HFFc6 (cell line): Measurements from ENCODE around the gene TIGD4. TPM values are rescaled to one million over a fixed set of nuclear protein-coding genes. Genes with fewer than 3 reads are reported as not detected.
A peak's percentile ranks its signal among the peaks of the same experiment; 100 is the strongest.

ENCODE experiments used
- DNase-seq: peaks from one replicate; pipeline ENCODE4 v3.0.0-alpha.2; 2018
- H3K27ac Mint-ChIP-seq: 2 replicates; pipeline ENCODE4 v1.8.0; 2020; ENCODE audit warnings: mild to moderate bottlenecking, mixed read lengths
- H3K27me3 Mint-ChIP-seq: 2 replicates; pipeline ENCODE4 v1.8.0; 2021; ENCODE audit warnings: mild to moderate bottlenecking, moderate library complexity, mixed read lengths; ENCODE audit not compliant: insufficient read depth
- H3K36me3 Mint-ChIP-seq: 2 replicates; pipeline ENCODE4 v1.8.0; 2021; ENCODE audit warnings: low read depth, mixed read lengths
- H3K4me1 Mint-ChIP-seq: 2 replicates; pipeline ENCODE4 v1.8.0; 2020; ENCODE audit warnings: low read depth, mixed read lengths
- H3K4me3 Mint-ChIP-seq: 2 replicates; pipeline ENCODE4 v1.8.0; 2020; ENCODE audit warnings: mild to moderate bottlenecking, moderate library complexity, mixed read lengths
- H3K9me3 Mint-ChIP-seq: 2 replicates; pipeline ENCODE4 v1.8.0; 2020; ENCODE audit warnings: mild to moderate bottlenecking, mixed read lengths
- total RNA-seq, 6 experiments: library from RNA; stranded (reverse); fragmentation: NEBNext Ultra II Directional; extraction: Animal tissue kit (Norgen Biotek cat#: 25700); gene quantifications; 2 replicates in 1 of 6; 3 replicates in 5 of 6; pipeline ENCODE4 v1.2.3, GENCODE V29; 2021
- TF ChIP-seq, protein P1 (sequence below): fragments of 200-600 bp; sonication (generic); IDR thresholded peaks from 2 replicates; pipeline ENCODE4 v1.5.0; 2021; ENCODE audit warnings: antibody characterized with exemption, mild to moderate bottlenecking

The TIGD4 gene
- total RNA-seq, 6 experiments from 2014 or later, result 0.07 to 0.08 TPM; not detected in 4

DNA sequence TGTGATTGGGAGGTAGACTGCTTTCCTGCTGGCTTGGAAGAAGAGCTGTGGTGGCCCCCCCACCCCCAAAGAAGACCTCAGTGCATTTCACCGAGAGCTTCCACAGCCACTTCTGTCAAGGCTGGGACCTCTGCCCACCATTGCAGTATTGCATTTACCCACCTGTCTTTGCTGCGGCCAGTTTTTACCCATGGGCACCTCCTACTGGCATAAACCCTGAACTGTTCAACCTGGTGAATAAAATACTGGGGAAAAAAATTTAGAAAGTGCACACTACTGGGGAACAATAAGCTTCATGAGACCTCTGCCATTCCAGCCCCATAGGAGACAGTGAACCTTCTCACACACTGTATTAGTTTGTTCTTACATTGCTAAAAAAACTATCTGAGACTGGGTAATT lies 40.5 kb upstream of the TIGD4 start:
- no peaks in the 10 kb centered on the region; the same call in none of the 2 replicates for H3K27me3 Mint-ChIP-seq
- peaks cover 9% of the 10 kb centered on the region for H3K9me3 Mint-ChIP-seq
- H3K4me1 Mint-ChIP-seq, result peaks cover 17% of the 10 kb centered on the region
- no peak overlapping the region for H3K27ac Mint-ChIP-seq
- peaks cover 51% of the 10 kb centered on the region for H3K36me3 Mint-ChIP-seq
- H3K4me3 Mint-ChIP-seq, result no peak overlapping the region
- TF ChIP-seq, protein P1, sequence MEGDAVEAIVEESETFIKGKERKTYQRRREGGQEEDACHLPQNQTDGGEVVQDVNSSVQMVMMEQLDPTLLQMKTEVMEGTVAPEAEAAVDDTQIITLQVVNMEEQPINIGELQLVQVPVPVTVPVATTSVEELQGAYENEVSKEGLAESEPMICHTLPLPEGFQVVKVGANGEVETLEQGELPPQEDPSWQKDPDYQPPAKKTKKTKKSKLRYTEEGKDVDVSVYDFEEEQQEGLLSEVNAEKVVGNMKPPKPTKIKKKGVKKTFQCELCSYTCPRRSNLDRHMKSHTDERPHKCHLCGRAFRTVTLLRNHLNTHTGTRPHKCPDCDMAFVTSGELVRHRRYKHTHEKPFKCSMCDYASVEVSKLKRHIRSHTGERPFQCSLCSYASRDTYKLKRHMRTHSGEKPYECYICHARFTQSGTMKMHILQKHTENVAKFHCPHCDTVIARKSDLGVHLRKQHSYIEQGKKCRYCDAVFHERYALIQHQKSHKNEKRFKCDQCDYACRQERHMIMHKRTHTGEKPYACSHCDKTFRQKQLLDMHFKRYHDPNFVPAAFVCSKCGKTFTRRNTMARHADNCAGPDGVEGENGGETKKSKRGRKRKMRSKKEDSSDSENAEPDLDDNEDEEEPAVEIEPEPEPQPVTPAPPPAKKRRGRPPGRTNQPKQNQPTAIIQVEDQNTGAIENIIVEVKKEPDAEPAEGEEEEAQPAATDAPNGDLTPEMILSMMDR, result peak; percentile 20; the same call in 1 of the 2 replicates
- no peak for DNase-seq

DNA sequence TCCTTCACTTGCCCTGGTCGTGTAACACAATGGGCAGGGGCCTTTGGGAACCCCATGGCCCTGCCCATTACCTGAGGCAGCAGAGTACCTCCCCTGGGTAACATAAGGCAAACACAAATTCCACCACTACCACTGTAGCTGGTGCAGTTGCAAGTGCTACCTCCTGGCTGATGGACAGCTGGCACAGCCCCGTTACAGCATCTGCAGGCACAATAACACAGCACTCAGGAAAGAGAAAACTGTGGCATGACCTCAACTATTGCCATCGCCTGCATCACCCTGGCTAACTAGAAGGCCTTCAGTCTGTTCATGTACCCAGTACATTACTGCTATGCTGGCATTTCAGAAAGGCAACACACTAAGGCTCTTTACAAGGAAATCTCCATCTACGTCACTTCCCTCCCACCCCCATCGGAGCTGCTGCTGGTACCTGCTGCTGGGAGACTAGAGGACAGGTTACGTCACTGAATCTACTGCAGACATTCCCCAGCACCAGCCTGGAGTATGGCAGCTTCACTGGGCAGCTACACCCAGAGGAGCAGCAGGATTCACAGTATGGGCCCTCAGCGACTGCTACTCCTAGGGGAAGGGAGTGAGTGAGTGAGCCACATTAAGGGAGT lies 39.6 kb upstream of the TIGD4 start:
- TF ChIP-seq, protein P1, result no peak

DNA sequence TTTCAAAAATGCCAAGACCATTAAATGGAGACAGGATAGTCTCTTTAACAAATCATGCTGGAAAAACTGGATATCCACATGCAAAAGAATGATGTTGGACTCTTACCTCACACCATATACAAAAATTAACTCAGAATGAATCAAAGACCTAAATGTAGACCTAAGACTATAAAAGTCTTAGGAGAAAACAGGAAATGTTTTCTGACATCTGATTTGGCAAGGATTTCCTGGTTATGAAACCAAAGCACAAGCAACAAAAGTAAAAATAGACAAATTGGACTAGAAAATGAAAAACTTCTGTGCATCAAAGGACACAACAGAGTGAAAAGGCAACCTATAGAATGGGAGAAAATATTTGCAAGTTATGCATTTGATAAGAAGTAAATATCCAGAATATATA lies 37.8 kb upstream of the TIGD4 start:
- Mint-ChIP-seq H3K36me3 (peaks cover 74% of the 10 kb centered on the region), H3K27me3 (no peaks in the 10 kb centered on the region; the same call in none of the 2 replicates), H3K4me1 (peaks cover 14% of the 10 kb centered on the region), H3K27ac (no peak overlapping the region), H3K9me3 (peaks cover 9% of the 10 kb centered on the region), H3K4me3 (no peak overlapping the region)
- DNase-seq, result no peak
- TF ChIP-seq, protein P1, result no peak

More for the DNA sequence above, 39.6 kb upstream of the TIGD4 start:
- DNase-seq, result no peak
- Mint-ChIP-seq H3K27ac (no peak overlapping the region), H3K36me3 (peaks cover 61% of the 10 kb centered on the region), H3K9me3 (peaks cover 9% of the 10 kb centered on the region), H3K4me1 (peaks cover 14% of the 10 kb centered on the region), H3K27me3 (no peaks in the 10 kb centered on the region; the same call in none of the 2 replicates), H3K4me3 (no peak overlapping the region)

DNA sequence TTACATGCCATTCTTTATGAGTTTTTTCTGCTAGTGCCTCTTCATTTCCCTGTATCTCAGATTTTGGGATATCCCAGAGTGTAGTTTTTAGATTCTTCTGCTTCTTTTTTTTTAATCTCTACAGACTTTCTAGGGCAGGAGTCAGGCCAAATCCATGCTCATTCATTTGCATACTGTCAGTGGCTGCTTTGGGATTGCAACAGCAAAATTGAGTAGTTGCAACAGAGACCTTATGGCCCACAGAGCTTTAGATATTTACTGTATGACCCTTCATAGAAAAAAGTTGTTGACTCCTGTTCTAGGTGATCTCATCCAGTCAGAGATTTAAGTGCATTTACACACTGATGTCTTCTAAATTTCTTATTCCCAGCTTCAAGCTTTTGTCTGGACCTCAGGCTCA lies 35.5 kb upstream of the TIGD4 start:
- H3K4me3 Mint-ChIP-seq, result no peak overlapping the region
- H3K27me3 Mint-ChIP-seq, result no peaks in the 10 kb centered on the region; the same call in none of the 2 replicates
- TF ChIP-seq, protein P1, result no peak
- peaks cover 4% of the 10 kb centered on the region for H3K9me3 Mint-ChIP-seq
- no peak overlapping the region for H3K27ac Mint-ChIP-seq
- H3K36me3 Mint-ChIP-seq, result peaks cover 67% of the 10 kb centered on the region
- peaks cover 14% of the 10 kb centered on the region for H3K4me1 Mint-ChIP-seq
- DNase-seq, result no peak

DNA sequence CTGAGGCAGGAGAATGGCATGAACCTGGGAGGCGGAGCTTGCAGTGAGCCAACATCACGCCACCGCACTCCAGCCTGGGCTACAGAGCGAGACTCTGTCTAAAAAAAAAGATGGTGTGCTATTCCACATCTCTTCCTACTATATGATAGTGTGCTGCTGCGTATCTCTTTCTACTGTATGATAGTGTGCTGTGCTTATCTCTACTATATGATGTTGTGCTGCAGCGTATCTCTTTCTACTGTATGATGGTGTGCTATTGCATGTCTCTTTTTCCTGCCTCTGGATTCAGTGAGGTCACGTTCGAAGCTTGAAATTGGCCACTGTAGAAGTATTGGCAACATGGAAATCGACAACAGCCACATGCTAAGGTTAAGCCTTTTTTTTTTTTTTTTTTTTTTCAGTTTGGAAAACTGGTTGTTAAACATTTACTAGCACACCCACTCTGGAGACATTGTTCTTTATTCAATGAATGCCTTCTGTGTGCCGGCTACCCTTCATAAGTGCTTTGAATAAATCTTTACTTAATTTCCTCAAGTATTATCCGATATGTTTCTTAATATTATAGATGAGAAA lies 31.3 kb upstream of the TIGD4 start:
- Mint-ChIP-seq H3K27me3 (no peaks in the 10 kb centered on the region; the same call in 1 of the 2 replicates), H3K27ac (no peak overlapping the region), H3K36me3 (peaks cover 49% of the 10 kb centered on the region), H3K4me3 (no peak overlapping the region), H3K4me1 (peaks cover 22% of the 10 kb centered on the region), H3K9me3 (no peaks in the 10 kb centered on the region)
- DNase-seq, result no peak
- TF ChIP-seq, protein P1, result no peak
